ENCODE results near the gene YTHDC2. TPM values are rescaled to one million over a fixed set of nuclear protein-coding genes. Genes with fewer than 3 reads are reported as not detected.
A peak's percentile ranks its signal among the peaks of the same experiment; 100 is the strongest.

YTHDC2 gene
- total and polyA plus RNA-seq, 2 experiments from 2014 or later: 7.8 to 10.3 TPM

DNA sequence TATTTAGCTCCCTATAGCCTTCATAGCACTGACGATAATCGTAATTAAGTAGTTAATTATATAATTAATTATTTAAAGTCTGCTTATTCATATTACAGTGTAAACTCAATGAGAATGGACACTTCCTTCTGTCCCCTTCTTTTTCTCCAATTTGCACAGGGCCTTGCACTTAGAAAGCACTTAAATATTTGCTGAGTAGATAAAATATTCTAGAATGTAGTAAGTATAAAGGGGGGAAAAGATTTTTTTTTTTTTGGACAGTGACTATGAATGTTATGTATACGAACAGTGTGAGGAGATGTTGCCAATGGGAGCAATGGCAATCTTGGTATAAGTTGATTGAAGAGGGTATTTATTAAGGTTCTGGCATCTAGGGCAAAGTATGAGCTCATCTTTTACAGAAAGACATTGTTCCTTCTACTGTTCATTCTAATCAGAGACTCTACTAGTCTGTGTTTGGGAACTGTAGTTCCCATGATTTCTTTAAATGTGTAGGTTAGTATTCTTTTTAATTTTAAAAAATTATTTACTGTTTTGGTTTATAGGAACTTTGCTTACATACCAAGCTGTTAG lies 49.4 kb downstream of the YTHDC2 start:
- no peaks in the 10 kb centered on the region for H3K9me2 ChIP-seq (ENCODE audit: insufficient read depth)
- H4K20me1 ChIP-seq (ENCODE audit: insufficient read depth): no peaks in the 10 kb centered on the region
- DNase-seq: no peak
- H3K27ac ChIP-seq: no peak overlapping the region
- no peak overlapping the region for H3K9ac ChIP-seq
- WGBS, 2 experiments (ENCODE audit: low coverage in 1 of 2, low lambda C conversion rate in 2 of 2, missing lambda C conversion rate in 2 of 2): 96 to 98% methylated on average over 3 of the region's 3 CpGs
- H2AFZ ChIP-seq: no peak overlapping the region
- in situ Hi-C loops (cut with MboI): no loop called here
- peaks cover 24% of the 10 kb centered on the region for H3K36me3 ChIP-seq (ENCODE audit: low read depth)
- H3K4me3 ChIP-seq: no peak overlapping the region
- H3K4me2 ChIP-seq (ENCODE audit: unreplicated experiment): no peak overlapping the region
- H3K79me2 ChIP-seq (ENCODE audit: insufficient read depth): no peaks in the 10 kb centered on the region
- H3K9me3 ChIP-seq (ENCODE audit: low read depth): no peaks in the 10 kb centered on the region
- TF ChIP-seq EZH2 (IDR thresholded peaks at IDR 0.05; ENCODE audit: insufficient read depth, poor library complexity, severe bottlenecking) (no peak), EZH2phosphoT487 (IDR thresholded peaks at IDR 0.05; ENCODE audit: insufficient read depth, low read depth) (no peak)
- no peaks in the 10 kb centered on the region for H3K27me3 ChIP-seq (replicated peaks; ENCODE audit: insufficient read depth)
- no peaks in the 10 kb centered on the region for H3F3A ChIP-seq (ENCODE audit: insufficient read depth)
- H3K4me1 ChIP-seq (ENCODE audit: insufficient read depth): no peaks in the 10 kb centered on the region

DNA sequence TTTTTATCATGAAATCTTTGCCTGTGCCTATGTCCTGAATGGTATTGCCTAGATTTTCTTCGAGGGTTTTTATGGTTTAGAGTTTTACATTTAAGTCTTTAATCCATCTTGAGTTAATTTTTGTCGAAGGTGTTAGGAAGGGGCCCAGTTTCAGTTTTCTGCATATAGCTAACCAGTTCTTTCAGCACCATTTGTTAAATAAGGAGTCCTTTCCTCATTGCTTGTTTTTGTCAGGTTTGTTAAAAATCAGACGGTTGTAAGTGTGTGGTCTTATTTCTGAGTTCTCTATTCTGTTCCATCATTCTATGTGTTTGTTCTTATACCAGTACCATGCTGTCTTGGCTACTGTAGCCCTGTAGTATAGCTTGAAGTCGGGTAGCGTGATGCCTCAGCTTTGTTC lies 55.9 kb downstream of the YTHDC2 start:
- TF ChIP-seq EZH2phosphoT487 (IDR thresholded peaks at IDR 0.05; ENCODE audit: insufficient read depth, low read depth) (no peak), EZH2 (IDR thresholded peaks at IDR 0.05; ENCODE audit: insufficient read depth, poor library complexity, severe bottlenecking) (no peak)

DNA sequence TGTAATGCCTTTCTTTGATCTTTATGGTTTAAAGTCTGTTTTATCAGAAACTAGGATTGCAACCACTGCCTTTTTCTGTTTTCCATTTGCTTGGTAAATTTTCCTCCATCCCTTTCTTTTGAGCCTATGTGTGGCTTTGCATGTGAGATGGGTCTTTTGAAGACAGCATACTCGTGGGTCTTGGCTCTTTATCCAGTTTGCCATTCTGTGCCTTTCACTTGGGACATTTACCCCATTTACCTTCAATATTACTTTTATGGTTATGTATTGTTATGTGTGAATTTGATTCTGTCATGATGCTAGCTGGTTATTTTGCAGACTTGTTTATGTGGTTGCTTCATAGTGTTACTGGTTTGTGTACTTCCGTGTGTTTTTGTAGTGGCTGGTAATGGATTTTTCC lies 59.2 kb downstream of the YTHDC2 start:
- Histone ChIP-seq H3K79me2 (ENCODE audit: insufficient read depth) (no peaks in the 10 kb centered on the region; the same call in 1 of the 2 replicates), H2AFZ (no peak overlapping the region), H3K9ac (no peak overlapping the region), H3K4me1 (ENCODE audit: insufficient read depth) (peaks cover 10% of the 10 kb centered on the region), H3K9me2 (ENCODE audit: insufficient read depth) (no peaks in the 10 kb centered on the region), H3K27me3 (replicated peaks; ENCODE audit: insufficient read depth) (no peaks in the 10 kb centered on the region), H3F3A (ENCODE audit: insufficient read depth) (no peaks in the 10 kb centered on the region; the same call in 1 of the 2 replicates), H3K9me3 (ENCODE audit: low read depth) (no peaks in the 10 kb centered on the region), H3K27ac (no peak overlapping the region), H3K36me3 (ENCODE audit: low read depth) (0 out of 2 replicates have a peak, but pooled peaks cover 9% of the 10 kb centered on the region), H4K20me1 (ENCODE audit: insufficient read depth) (peaks cover 3% of the 10 kb centered on the region; the same call in 1 of the 2 replicates), H3K4me3 (no peak overlapping the region), H3K4me2 (ENCODE audit: unreplicated experiment) (no peak overlapping the region)
- 92 to 98% methylated on average over 2 of the region's 2 CpGs for WGBS, 2 experiments (ENCODE audit: low coverage in 1 of 2, low lambda C conversion rate in 2 of 2, missing lambda C conversion rate in 2 of 2)
- no peak for DNase-seq
- TF ChIP-seq EZH2phosphoT487 (IDR thresholded peaks at IDR 0.05; ENCODE audit: insufficient read depth, low read depth) (no peak), EZH2 (IDR thresholded peaks at IDR 0.05; ENCODE audit: insufficient read depth, poor library complexity, severe bottlenecking) (no peak)
- in situ Hi-C loops (cut with MboI): no loop called here

More for the DNA sequence above, 55.9 kb downstream of the YTHDC2 start:
- 98% methylated on average over 5 of the region's 5 CpGs for WGBS, 2 experiments (ENCODE audit: low coverage in 1 of 2, low lambda C conversion rate in 2 of 2, missing lambda C conversion rate in 2 of 2)
- no peaks in the 10 kb centered on the region for H3K9me2 ChIP-seq (ENCODE audit: insufficient read depth)
- H3K4me1 ChIP-seq (ENCODE audit: insufficient read depth): peaks cover 6% of the 10 kb centered on the region
- no peaks in the 10 kb centered on the region; the same call in 1 of the 2 replicates for H3K79me2 ChIP-seq (ENCODE audit: insufficient read depth)
- no peak overlapping the region for H3K4me3 ChIP-seq
- no peaks in the 10 kb centered on the region for H3K27me3 ChIP-seq (replicated peaks; ENCODE audit: insufficient read depth)
- peaks cover 3% of the 10 kb centered on the region; the same call in 1 of the 2 replicates for H4K20me1 ChIP-seq (ENCODE audit: insufficient read depth)
- H2AFZ ChIP-seq: no peak overlapping the region
- peaks cover 18% of the 10 kb centered on the region for H3K36me3 ChIP-seq (ENCODE audit: low read depth)
- in situ Hi-C loops (cut with MboI): no loop called here
- H3K9me3 ChIP-seq (ENCODE audit: low read depth): no peaks in the 10 kb centered on the region
- no peak for DNase-seq
- no peak overlapping the region for H3K27ac ChIP-seq
- H3K9ac ChIP-seq: no peak overlapping the region
- H3F3A ChIP-seq (ENCODE audit: insufficient read depth): no peaks in the 10 kb centered on the region; the same call in 1 of the 2 replicates
- H3K4me2 ChIP-seq (ENCODE audit: unreplicated experiment): no peak overlapping the region

GRCh38 chr5:113574417-113574816 lies 60.9 kb downstream of the YTHDC2 start:
- H3K9me3 ChIP-seq (ENCODE audit: low read depth): no peaks in the 10 kb centered on the region
- no peaks in the 10 kb centered on the region for H3K27me3 ChIP-seq (replicated peaks; ENCODE audit: insufficient read depth)
- in situ Hi-C loops (cut with MboI): no loop called here
- DNase-seq: peak; percentile 78
- H3K4me3 ChIP-seq: no peak overlapping the region
- peaks cover 3% of the 10 kb centered on the region; the same call in 1 of the 2 replicates for H4K20me1 ChIP-seq (ENCODE audit: insufficient read depth)
- H3K9me2 ChIP-seq (ENCODE audit: insufficient read depth): no peaks in the 10 kb centered on the region; the same call in 1 of the 2 replicates
- no peak overlapping the region for H3K4me2 ChIP-seq (ENCODE audit: unreplicated experiment)
- H3F3A ChIP-seq (ENCODE audit: insufficient read depth): no peaks in the 10 kb centered on the region; the same call in 1 of the 2 replicates
- TF ChIP-seq EZH2 (IDR thresholded peaks at IDR 0.05; ENCODE audit: insufficient read depth, poor library complexity, severe bottlenecking) (no peak), EZH2phosphoT487 (IDR thresholded peaks at IDR 0.05; ENCODE audit: insufficient read depth, low read depth) (no peak)
- 31 to 44% methylated on average over 2 of the region's 2 CpGs for WGBS, 2 experiments (ENCODE audit: low coverage in 1 of 2, low lambda C conversion rate in 2 of 2, missing lambda C conversion rate in 2 of 2)
- no peaks in the 10 kb centered on the region; the same call in 1 of the 2 replicates for H3K79me2 ChIP-seq (ENCODE audit: insufficient read depth)
- H3K4me1 ChIP-seq (ENCODE audit: insufficient read depth): peaks cover 10% of the 10 kb centered on the region
- H3K36me3 ChIP-seq (ENCODE audit: low read depth): 0 out of 2 replicates have a peak, but pooled peaks cover 9% of the 10 kb centered on the region
- peak overlapping the region; percentile 28; the same call in 1 of the 2 replicates for H3K9ac ChIP-seq
- H2AFZ ChIP-seq: no peak overlapping the region
- peak overlapping the region; percentile 22; the same call in 1 of the 2 replicates for H3K27ac ChIP-seq

All from GM23248 (cell line).